A673 (cell line): ENCODE results near the gene H6PD. TPM values are rescaled to one million over a fixed set of nuclear protein-coding genes. Genes with fewer than 3 reads are reported as not detected.

Experiments used
- BruUV-seq: library from RNA; stranded (reverse); fragments of 400-500 nt; replicated peaks from 2 replicates; lab custom pipeline; 2021; lab: Mats Ljungman, UMichigan
- CTCF ChIA-PET: fragments of 300-600 bp; sonication (Branson Sonifier 250); formaldehyde crosslinking; loops from one replicate; lab custom pipeline; 2022; ENCODE audit warnings: antibody characterized with exemption; lab: Charles Lee
- POLR2A ChIA-PET: fragments of 300-600 bp; sonication (Branson Sonifier 250); formaldehyde crosslinking; loops from one replicate; lab custom pipeline; 2022; ENCODE audit warnings: antibody characterized with exemption; ENCODE audit not compliant: low non-redundant PET; lab: Charles Lee
- DNase-seq: peaks from one replicate; pipeline ENCODE4 v3.0.0-alpha.2; 2015; ENCODE audit warnings: low spot score
- H3K27ac ChIP-seq: fragments of 200-600 bp; sonication (generic); 2 replicates; pipeline ENCODE4 v1.5.1; 2016; ENCODE audit warnings: mixed run types, low read depth, mild to moderate bottlenecking, mixed read lengths, antibody characterized with exemption, low read length; ENCODE audit not compliant: poor library complexity, severe bottlenecking
- H3K27me3 ChIP-seq: fragments of 200-600 bp; sonication (generic); replicated peaks from 2 replicates; pipeline ENCODE4 v1.6.1; 2017; ENCODE audit warnings: mixed run types, low read depth, mild to moderate bottlenecking, mixed read lengths, antibody characterized with exemption, low read length; ENCODE audit not compliant: insufficient read depth, poor library complexity
- H3K36me3 ChIP-seq: fragments of 200-600 bp; sonication (generic); 2 replicates; pipeline ENCODE4 v1.6.1; 2016; ENCODE audit warnings: mixed run types, mild to moderate bottlenecking, mixed read lengths, antibody characterized with exemption, low read length; ENCODE audit not compliant: insufficient read depth, poor library complexity, severe bottlenecking
- H3K4me1 ChIP-seq: fragments of 200-600 bp; sonication (generic); 2 replicates; pipeline ENCODE4 v1.6.1; 2017; ENCODE audit warnings: mixed run types, mild to moderate bottlenecking, mixed read lengths, antibody characterized with exemption, low read length; ENCODE audit not compliant: insufficient read depth, poor library complexity, severe bottlenecking
- H3K4me3 ChIP-seq: fragments of 200-600 bp; sonication (generic); 2 replicates; pipeline ENCODE4 v1.5.1; 2016; ENCODE audit warnings: low read depth, mixed run types, mild to moderate bottlenecking, mixed read lengths, low read length; ENCODE audit not compliant: poor library complexity, severe bottlenecking
- H3K9me3 ChIP-seq: fragments of 200-600 bp; sonication (generic); 2 replicates; pipeline ENCODE4 v1.6.1; 2016; ENCODE audit warnings: mixed run types, low read depth, mild to moderate bottlenecking, mixed read lengths, antibody characterized with exemption, low read length; ENCODE audit not compliant: poor library complexity, severe bottlenecking
- EZH2 ChIP-seq: fragments of 200-600 bp; sonication (generic); IDR thresholded peaks from 2 replicates; pipeline ENCODE4 v1.6.1; 2017; ENCODE audit warnings: borderline replicate concordance, low read depth, mild to moderate bottlenecking, mixed read lengths, antibody characterized with exemption, low read length; ENCODE audit not compliant: poor library complexity, severe bottlenecking
- intact Hi-C: fragments of 100-400 bp; cut with micrococcal nuclease; formaldehyde crosslinking; loops from one replicate; pipeline ENCODE4 v1.10.0; 2022; ENCODE audit not compliant: unreplicated experiment
- total RNA-seq: library from RNA; stranded (reverse); gene quantifications from 2 replicates; pipeline ENCODE4 v1.2.3, GENCODE V29; 2021
- TF ChIP-seq, protein P1 (sequence below): fragments of 300-800, 200-600 bp; sonication (generic); conservative IDR thresholded peaks from 2 replicates; pipeline ENCODE4 v1.5.1; 2017; ENCODE audit warnings: low read depth, mild to moderate bottlenecking, antibody characterized with exemption, low read length, moderate library complexity, mixed read lengths

The H6PD gene
- total RNA-seq, 1 experiment from 2014 or later: 6.2 TPM

DNA sequence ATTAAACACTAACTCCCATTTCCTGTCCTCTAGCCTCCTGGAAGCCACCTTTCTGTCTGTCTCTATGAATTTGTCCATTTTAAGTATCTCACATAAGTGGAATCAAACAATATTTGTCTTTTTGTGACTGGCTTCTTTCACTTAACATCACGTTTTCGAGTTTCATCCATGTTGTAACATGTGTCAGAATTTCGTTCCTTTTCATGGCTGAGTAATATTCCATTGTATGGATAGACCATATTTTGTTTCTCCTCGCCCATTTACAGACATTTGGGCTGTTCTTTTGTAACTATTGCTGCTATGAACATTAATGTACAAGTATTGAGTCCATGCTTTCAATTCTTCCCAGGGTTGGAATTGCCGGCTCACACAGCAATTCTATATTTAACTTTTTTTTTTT lies 15.7 kb upstream of the H6PD start:
- Histone ChIP-seq H3K4me1 (no peaks in the 10 kb centered on the region), H3K27me3 (no peaks in the 10 kb centered on the region), H3K9me3 (no peaks in the 10 kb centered on the region), H3K27ac (no peak overlapping the region), H3K36me3 (no peaks in the 10 kb centered on the region), H3K4me3 (no peak overlapping the region)
- no TSS peak for BruUV-seq
- intact Hi-C loops: no loop called here
- no peak for DNase-seq
- ChIA-PET POLR2A (no interaction called here), CTCF (no interaction called here)
- TF ChIP-seq EZH2: no peak
- TF ChIP-seq, protein P1, sequence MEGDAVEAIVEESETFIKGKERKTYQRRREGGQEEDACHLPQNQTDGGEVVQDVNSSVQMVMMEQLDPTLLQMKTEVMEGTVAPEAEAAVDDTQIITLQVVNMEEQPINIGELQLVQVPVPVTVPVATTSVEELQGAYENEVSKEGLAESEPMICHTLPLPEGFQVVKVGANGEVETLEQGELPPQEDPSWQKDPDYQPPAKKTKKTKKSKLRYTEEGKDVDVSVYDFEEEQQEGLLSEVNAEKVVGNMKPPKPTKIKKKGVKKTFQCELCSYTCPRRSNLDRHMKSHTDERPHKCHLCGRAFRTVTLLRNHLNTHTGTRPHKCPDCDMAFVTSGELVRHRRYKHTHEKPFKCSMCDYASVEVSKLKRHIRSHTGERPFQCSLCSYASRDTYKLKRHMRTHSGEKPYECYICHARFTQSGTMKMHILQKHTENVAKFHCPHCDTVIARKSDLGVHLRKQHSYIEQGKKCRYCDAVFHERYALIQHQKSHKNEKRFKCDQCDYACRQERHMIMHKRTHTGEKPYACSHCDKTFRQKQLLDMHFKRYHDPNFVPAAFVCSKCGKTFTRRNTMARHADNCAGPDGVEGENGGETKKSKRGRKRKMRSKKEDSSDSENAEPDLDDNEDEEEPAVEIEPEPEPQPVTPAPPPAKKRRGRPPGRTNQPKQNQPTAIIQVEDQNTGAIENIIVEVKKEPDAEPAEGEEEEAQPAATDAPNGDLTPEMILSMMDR: no peak

DNA sequence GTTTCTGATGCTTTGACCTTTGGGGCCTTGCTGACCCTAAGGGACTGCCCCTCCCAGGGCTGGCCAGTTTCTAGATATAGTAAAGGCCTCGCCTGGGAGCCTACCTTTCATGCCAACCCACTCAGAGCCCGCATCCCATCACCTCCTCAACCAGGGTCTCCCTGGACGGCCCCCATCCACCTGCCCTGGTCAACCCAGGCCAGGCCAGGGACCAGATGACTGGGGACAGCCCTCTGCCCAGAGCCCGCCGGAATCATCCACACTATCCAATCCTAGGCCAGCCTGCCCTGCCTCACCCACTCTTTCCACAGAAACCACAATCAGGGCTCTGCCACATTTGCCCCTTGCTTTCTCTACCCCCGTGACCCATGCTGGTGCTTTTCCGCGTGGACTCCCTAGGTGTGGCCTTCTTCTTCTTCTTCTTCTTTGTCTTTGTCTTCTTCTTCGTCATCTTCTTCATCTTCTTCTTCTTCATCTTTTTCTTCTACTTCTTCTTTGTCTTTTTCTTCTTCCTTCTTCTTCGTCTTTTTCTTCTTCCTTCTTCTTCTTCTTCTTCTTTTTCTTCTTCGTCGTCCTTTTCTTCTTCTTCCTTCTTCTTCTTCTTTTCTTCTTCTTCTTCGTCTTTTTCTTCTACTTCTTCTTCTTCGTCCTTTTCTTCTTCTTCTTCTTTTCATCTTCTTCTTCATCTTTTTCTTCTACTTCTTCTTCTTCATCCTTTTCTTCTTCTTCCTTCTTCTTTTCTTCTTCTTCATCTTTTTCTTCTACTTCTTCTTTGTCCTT lies 11.5 kb upstream of the H6PD start:
- no TSS peak for BruUV-seq
- intact Hi-C loops: no loop called here
- H3K27me3 ChIP-seq: no peaks in the 10 kb centered on the region
- TF ChIP-seq EZH2: no peak
- TF ChIP-seq, protein P1: no peak
- H3K36me3 ChIP-seq: no peaks in the 10 kb centered on the region
- POLR2A ChIA-PET: no interaction called here
- no peaks in the 10 kb centered on the region for H3K4me1 ChIP-seq
- CTCF ChIA-PET: no interaction called here
- no peak for DNase-seq
- no peak overlapping the region for H3K4me3 ChIP-seq
- no peak overlapping the region for H3K27ac ChIP-seq
- no peaks in the 10 kb centered on the region for H3K9me3 ChIP-seq

DNA sequence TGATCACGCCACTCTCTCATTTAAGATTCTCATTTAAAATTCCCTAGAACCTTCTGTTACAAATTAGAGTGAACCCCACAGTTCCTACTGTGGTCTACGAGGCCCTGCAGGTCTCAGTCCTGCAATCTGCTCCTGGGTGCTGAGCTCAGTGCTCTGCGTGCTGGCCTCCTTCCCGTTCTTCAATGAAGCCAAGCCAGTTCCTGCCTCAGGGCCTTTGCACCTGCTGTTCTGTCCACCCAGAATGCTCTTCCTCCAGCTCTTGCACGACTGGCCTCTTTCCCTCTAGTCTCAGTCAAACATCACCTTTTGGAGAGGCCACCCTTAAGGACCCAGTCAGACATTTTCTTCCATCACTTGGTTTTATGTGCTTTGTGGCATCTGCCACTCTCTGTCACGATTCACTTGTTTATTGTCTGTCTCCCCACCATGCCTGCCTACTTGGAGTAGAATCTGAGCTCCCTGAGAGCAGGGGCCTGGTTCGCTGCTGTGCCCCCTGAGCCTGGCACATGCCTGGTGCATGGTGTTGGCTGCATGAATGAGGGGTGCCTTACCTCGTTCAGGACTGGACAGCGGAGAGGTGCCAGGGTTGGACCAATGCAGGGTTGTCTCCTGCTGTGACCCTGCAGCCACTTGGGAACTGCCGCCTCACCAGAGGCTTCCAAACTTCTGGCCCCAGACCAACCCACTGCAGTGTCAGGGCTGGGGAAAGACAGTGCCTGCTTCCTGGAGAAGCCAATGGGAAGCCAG lies 9.7 kb upstream of the H6PD start:
- Histone ChIP-seq H3K4me1 (no peaks in the 10 kb centered on the region), H3K4me3 (no peak overlapping the region), H3K27me3 (peaks cover 7% of the 10 kb centered on the region), H3K27ac (no peak overlapping the region), H3K36me3 (no peaks in the 10 kb centered on the region), H3K9me3 (no peaks in the 10 kb centered on the region)
- no TSS peak for BruUV-seq
- ChIA-PET POLR2A (no interaction called here), CTCF (no interaction called here)
- intact Hi-C loops: no loop called here
- TF ChIP-seq, protein P1: no peak
- no peak for TF ChIP-seq EZH2
- DNase-seq: no peak
